Measurements from ENCODE around the gene GYS1.

DNA sequence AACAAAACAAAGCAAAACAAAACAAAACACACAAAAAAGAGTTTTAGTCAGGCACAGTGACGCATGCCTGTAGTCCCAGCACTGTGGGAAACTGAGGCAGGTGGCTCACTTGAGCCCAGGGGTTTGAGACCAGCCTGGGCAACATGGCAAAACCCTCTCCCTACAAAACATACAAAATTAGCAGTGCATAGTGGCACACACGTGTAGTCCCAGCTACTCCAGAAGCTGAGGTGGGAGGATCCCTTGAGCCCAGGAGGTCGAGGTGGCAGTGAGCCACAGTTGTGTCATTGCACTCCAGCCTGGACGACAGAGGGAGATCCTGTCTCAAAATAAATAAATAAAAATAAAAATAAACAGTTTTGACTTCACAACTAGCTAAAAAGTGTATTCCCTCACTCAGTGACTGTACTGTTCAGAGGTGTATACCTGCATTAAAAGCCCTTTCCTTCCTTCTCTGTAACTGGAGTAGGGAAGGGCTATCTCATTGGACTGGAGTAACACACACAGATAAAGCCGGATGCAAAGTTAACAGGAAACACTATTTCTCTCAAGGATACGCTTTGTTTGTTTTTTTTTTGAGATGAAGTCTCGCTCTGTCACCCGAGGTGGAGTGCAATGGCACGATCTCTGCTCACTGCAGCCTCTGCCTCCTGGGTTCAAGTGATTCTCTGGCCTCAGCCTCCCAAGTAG, 42.1 kb downstream of the GYS1 start:
- TF ChIP-seq, protein P1, sequence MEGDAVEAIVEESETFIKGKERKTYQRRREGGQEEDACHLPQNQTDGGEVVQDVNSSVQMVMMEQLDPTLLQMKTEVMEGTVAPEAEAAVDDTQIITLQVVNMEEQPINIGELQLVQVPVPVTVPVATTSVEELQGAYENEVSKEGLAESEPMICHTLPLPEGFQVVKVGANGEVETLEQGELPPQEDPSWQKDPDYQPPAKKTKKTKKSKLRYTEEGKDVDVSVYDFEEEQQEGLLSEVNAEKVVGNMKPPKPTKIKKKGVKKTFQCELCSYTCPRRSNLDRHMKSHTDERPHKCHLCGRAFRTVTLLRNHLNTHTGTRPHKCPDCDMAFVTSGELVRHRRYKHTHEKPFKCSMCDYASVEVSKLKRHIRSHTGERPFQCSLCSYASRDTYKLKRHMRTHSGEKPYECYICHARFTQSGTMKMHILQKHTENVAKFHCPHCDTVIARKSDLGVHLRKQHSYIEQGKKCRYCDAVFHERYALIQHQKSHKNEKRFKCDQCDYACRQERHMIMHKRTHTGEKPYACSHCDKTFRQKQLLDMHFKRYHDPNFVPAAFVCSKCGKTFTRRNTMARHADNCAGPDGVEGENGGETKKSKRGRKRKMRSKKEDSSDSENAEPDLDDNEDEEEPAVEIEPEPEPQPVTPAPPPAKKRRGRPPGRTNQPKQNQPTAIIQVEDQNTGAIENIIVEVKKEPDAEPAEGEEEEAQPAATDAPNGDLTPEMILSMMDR (IDR thresholded peaks at IDR 0.05; ENCODE audit: low read depth, low read length, missing input control), result no peak
- TF ChIP-seq, protein P2, sequence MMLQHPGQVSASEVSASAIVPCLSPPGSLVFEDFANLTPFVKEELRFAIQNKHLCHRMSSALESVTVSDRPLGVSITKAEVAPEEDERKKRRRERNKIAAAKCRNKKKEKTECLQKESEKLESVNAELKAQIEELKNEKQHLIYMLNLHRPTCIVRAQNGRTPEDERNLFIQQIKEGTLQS (IDR thresholded peaks at IDR 0.05), result no peak
- TF ChIP-seq FOXA1 (IDR thresholded peaks at IDR 0.05) (no peak), RAD21 (IDR thresholded peaks at IDR 0.05) (no peak), GABPA (IDR thresholded peaks at IDR 0.05 in 1 of 2, conservative IDR thresholded peaks at IDR 0.05 in 1 of 2) (no peak), RXRA (IDR thresholded peaks at IDR 0.05) (no peak), JUND (IDR thresholded peaks at IDR 0.05) (no peak)
- TF ChIP-seq, protein P3, sequence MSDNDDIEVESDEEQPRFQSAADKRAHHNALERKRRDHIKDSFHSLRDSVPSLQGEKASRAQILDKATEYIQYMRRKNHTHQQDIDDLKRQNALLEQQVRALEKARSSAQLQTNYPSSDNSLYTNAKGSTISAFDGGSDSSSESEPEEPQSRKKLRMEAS (IDR thresholded peaks at IDR 0.05), result no peak
- TF ChIP-seq, protein P4, sequence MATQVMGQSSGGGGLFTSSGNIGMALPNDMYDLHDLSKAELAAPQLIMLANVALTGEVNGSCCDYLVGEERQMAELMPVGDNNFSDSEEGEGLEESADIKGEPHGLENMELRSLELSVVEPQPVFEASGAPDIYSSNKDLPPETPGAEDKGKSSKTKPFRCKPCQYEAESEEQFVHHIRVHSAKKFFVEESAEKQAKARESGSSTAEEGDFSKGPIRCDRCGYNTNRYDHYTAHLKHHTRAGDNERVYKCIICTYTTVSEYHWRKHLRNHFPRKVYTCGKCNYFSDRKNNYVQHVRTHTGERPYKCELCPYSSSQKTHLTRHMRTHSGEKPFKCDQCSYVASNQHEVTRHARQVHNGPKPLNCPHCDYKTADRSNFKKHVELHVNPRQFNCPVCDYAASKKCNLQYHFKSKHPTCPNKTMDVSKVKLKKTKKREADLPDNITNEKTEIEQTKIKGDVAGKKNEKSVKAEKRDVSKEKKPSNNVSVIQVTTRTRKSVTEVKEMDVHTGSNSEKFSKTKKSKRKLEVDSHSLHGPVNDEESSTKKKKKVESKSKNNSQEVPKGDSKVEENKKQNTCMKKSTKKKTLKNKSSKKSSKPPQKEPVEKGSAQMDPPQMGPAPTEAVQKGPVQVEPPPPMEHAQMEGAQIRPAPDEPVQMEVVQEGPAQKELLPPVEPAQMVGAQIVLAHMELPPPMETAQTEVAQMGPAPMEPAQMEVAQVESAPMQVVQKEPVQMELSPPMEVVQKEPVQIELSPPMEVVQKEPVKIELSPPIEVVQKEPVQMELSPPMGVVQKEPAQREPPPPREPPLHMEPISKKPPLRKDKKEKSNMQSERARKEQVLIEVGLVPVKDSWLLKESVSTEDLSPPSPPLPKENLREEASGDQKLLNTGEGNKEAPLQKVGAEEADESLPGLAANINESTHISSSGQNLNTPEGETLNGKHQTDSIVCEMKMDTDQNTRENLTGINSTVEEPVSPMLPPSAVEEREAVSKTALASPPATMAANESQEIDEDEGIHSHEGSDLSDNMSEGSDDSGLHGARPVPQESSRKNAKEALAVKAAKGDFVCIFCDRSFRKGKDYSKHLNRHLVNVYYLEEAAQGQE (IDR thresholded peaks at IDR 0.05), result no peak

All from liver (tissue), 3 donors.